Measurements from ENCODE around the gene CYB5B.

Gene CYB5B

GRCh38 chr16:69424053-69424934 is at the start of gene CYB5B:
CYB5B (plus strand) TSS chr16:69424619; CDS start chr16:69424684, 65 bp downstream.
- DNase-seq (ENCODE audit: low read depth) = peak; percentile 83

GRCh38 chr16:69376393-69377059 is 47.9 kb upstream of the CYB5B start:
- DNase-seq (ENCODE audit: low read depth) = no peak

GRCh38 chr16:69378036-69378435 is 46.4 kb upstream of the CYB5B start:
- DNase-seq (ENCODE audit: low read depth) = no peak

GRCh38 chr16:69378760-69379159 is 45.7 kb upstream of the CYB5B start:
- DNase-seq (ENCODE audit: low read depth) = no peak

- DNase-seq (ENCODE audit: low read depth) = no peak
Measured at GRCh38 chr16:69381231-69381630, 43.2 kb upstream of the CYB5B start.

- DNase-seq (ENCODE audit: low read depth) = no peak
Measured at GRCh38 chr16:69382421-69382820, 42.0 kb upstream of the CYB5B start.

GRCh38 chr16:69384974-69385373 is 39.4 kb upstream of the CYB5B start:
- DNase-seq (ENCODE audit: low read depth) = no peak

- DNase-seq (ENCODE audit: low read depth) = no peak
Measured at GRCh38 chr16:69386596-69386995, 37.8 kb upstream of the CYB5B start.

- no peak for DNase-seq (ENCODE audit: low read depth)
Measured at GRCh38 chr16:69393898-69394849, 30.2 kb upstream of the CYB5B start.

- no peak for DNase-seq (ENCODE audit: low read depth)
Measured at GRCh38 chr16:69395859-69396186, 28.6 kb upstream of the CYB5B start.

- peak; percentile 44 for DNase-seq (ENCODE audit: low read depth)
Measured at GRCh38 chr16:69396187-69397061, 28.0 kb upstream of the CYB5B start.

- DNase-seq (ENCODE audit: low read depth) = no peak
Measured at GRCh38 chr16:69397821-69398521, 26.4 kb upstream of the CYB5B start.

- no peak for DNase-seq (ENCODE audit: low read depth)
Measured at GRCh38 chr16:69399361-69399760, 25.1 kb upstream of the CYB5B start.

GRCh38 chr16:69402439-69402838 is 22.0 kb upstream of the CYB5B start:
- no peak for DNase-seq (ENCODE audit: low read depth)

- no peak for DNase-seq (ENCODE audit: low read depth)
Measured at GRCh38 chr16:69404275-69404805, 20.1 kb upstream of the CYB5B start.

- no peak for DNase-seq (ENCODE audit: low read depth)
Measured at GRCh38 chr16:69405326-69405725, 19.1 kb upstream of the CYB5B start.

- no peak for DNase-seq (ENCODE audit: low read depth)
Measured at GRCh38 chr16:69405757-69406156, 18.7 kb upstream of the CYB5B start.

GRCh38 chr16:69406780-69407331 is 17.6 kb upstream of the CYB5B start:
- DNase-seq (ENCODE audit: low read depth) = no peak

- DNase-seq (ENCODE audit: low read depth) = no peak
Measured at GRCh38 chr16:69407702-69408323, 16.6 kb upstream of the CYB5B start.

- DNase-seq (ENCODE audit: low read depth) = no peak
Measured at GRCh38 chr16:69408475-69408874, 15.9 kb upstream of the CYB5B start.
